HEK293 (cell line): ENCODE data around the gene GLMP.

ENCODE experiments used
- CTCF ChIA-PET: fragments of 350-600 bp; formaldehyde crosslinking; extraction: SDS; loops from one replicate; lab custom pipeline; 2021; ENCODE audit warnings: antibody characterized with exemption; lab: Yijun Ruan, JAX
- POLR2A ChIA-PET: fragments of 300-600 bp; formaldehyde crosslinking; extraction: SDS; loops from one replicate; lab custom pipeline; 2020; ENCODE audit warnings: antibody characterized with exemption, inconsistent platforms; lab: Yijun Ruan, JAX
- H3K27ac ChIP-seq: fragments of 200-500 bp; sonication (Bioruptor generic); 2 replicates; pipeline ENCODE4 v1.5.1; 2014; ENCODE audit warnings: low read depth, low read length, control low read depth, inconsistent platforms; ENCODE audit errors: extremely low read depth
- H3K36me3 ChIP-seq, 2 experiments: fragments of 200-500 bp in 1 of 2; sonication (Bioruptor generic) in 1 of 2; 1 replicate in 1 of 2; 2 replicates in 1 of 2; pipeline ENCODE4 v1.5.1; 2014 to 2017; ENCODE audit warnings: inconsistent platforms in 2 of 2, low read length in 2 of 2; ENCODE audit not compliant: control insufficient read depth in 2 of 2, insufficient read depth in 1 of 2
- H3K4me1 ChIP-seq: fragments of 200-500 bp; sonication (Bioruptor generic); 2 replicates; pipeline ENCODE4 v1.5.1; 2014; ENCODE audit warnings: mild to moderate bottlenecking, low read length, inconsistent platforms; ENCODE audit not compliant: control insufficient read depth, insufficient read depth
- H3K4me3 ChIP-seq: 2 replicates; pipeline ENCODE4 v1.5.1; 2011; ENCODE audit warnings: low read depth, mild to moderate bottlenecking, control low read depth, low read length, moderate library complexity
- H3K9me3 ChIP-seq: fragments of 200-500 bp; sonication (Bioruptor generic); 2 replicates; pipeline ENCODE4 v1.5.1; 2014; ENCODE audit warnings: low read depth, low read length, inconsistent platforms; ENCODE audit not compliant: control insufficient read depth, insufficient read depth
- EGR2 ChIP-seq: fragments of 450-650 bp; formaldehyde crosslinking; IDR thresholded peaks from 2 replicates; pipeline ENCODE4 v1.5.1; 2016; ENCODE audit warnings: low read depth, missing biosample characterization, missing genetic modification characterization
- HOXC10 ChIP-seq: sonication (generic); formaldehyde crosslinking; IDR thresholded peaks from 2 replicates; pipeline ENCODE4 v1.8.1; 2023; ENCODE audit warnings: mild to moderate bottlenecking, missing genetic modification reagents
- KLF1 ChIP-seq: fragments of 450-650 bp; formaldehyde crosslinking; IDR thresholded peaks from 2 replicates; pipeline ENCODE4 v1.5.1; 2016; ENCODE audit warnings: missing biosample characterization, missing genetic modification characterization
- SETDB1 ChIP-seq: IDR thresholded peaks from one replicate; pipeline ENCODE4 v1.6.1; 2017; ENCODE audit warnings: mild to moderate bottlenecking, low read length, moderate library complexity, mixed read lengths; ENCODE audit not compliant: insufficient read length
- TCF7L2 ChIP-seq: IDR thresholded peaks from 2 replicates; pipeline ENCODE4 v1.6.1; 2011; ENCODE audit warnings: low read depth, mild to moderate bottlenecking, inconsistent platforms, low read length, moderate library complexity, borderline replicate concordance
- ZEB2 ChIP-seq: fragments of 450-650 bp; formaldehyde crosslinking; IDR thresholded peaks from 2 replicates; pipeline ENCODE4 v1.5.1; 2016; ENCODE audit warnings: missing biosample characterization, missing genetic modification characterization
- ZNF146 ChIP-seq: fragments of 450-650 bp; formaldehyde crosslinking; IDR thresholded peaks from 2 replicates; pipeline ENCODE4 v1.5.1; 2016; ENCODE audit warnings: missing biosample characterization, missing genetic modification characterization
- ZNF239 ChIP-seq: fragments of 450-650 bp; formaldehyde crosslinking; IDR thresholded peaks from 2 replicates; pipeline ENCODE4 v1.5.1; 2016; ENCODE audit warnings: missing biosample characterization, missing genetic modification characterization
- ZNF311 ChIP-seq: fragments of 450-650 bp; formaldehyde crosslinking; IDR thresholded peaks from 2 replicates; pipeline ENCODE4 v1.5.1; 2017; ENCODE audit warnings: missing biosample characterization, missing genetic modification characterization, borderline replicate concordance
- ZNF416 ChIP-seq: fragments of 450-650 bp; formaldehyde crosslinking; IDR thresholded peaks from 2 replicates; pipeline ENCODE4 v1.5.1; 2016; ENCODE audit warnings: missing biosample characterization, missing genetic modification characterization
- ZNF488 ChIP-seq: fragments of 450-650 bp; formaldehyde crosslinking; IDR thresholded peaks from 2 replicates; pipeline ENCODE4 v1.5.1; 2016; ENCODE audit warnings: missing biosample characterization, missing genetic modification characterization
- ZNF501 ChIP-seq: fragments of 450-650 bp; formaldehyde crosslinking; IDR thresholded peaks from 2 replicates; pipeline ENCODE4 v1.5.1; 2016; ENCODE audit warnings: missing biosample characterization, missing genetic modification characterization
- ZNF555 ChIP-seq: fragments of 450-650 bp; formaldehyde crosslinking; conservative IDR thresholded peaks from 2 replicates; pipeline ENCODE4 v1.5.1; 2017; ENCODE audit warnings: missing biosample characterization, mild to moderate bottlenecking, missing genetic modification characterization, inconsistent platforms
- ZNF571 ChIP-seq: fragments of 450-650 bp; formaldehyde crosslinking; IDR thresholded peaks from 2 replicates; pipeline ENCODE4 v1.5.0; 2017; ENCODE audit warnings: missing biosample characterization, missing genetic modification characterization
- ZNF701 ChIP-seq: fragments of 450-650 bp; formaldehyde crosslinking; IDR thresholded peaks from 2 replicates; pipeline ENCODE4 v1.5.1; 2016; ENCODE audit warnings: missing biosample characterization, missing genetic modification characterization
- ZSCAN4 ChIP-seq: fragments of 450-650 bp; formaldehyde crosslinking; IDR thresholded peaks from 2 replicates; pipeline ENCODE4 v1.5.1; 2017; ENCODE audit warnings: missing biosample characterization, missing genetic modification characterization
- TF ChIP-seq, protein P1 (sequence below): fragments of 450-650 bp; IDR thresholded peaks from 2 replicates; pipeline ENCODE4 v1.5.1; 2018; ENCODE audit warnings: missing biosample characterization, missing genetic modification characterization

GLMP gene

DNA sequence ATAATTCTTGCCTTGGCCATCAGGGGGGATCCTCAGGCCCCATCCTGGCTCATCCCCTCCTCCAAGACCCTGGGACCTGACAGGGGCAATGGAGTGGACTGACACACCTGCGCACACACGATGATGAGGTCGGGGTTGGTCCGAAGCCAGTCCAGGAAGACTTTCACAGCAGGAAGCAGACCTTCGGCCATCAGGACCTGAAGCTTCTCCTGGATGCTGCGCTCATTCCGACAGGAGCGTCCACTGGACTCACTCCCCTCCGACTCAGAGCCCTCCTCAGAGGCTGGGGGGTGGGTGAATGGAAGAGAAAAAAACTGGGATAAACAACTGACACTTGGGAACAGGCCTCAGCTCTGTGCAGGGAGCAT lies 32.2 kb downstream of the GLMP start:
- peaks cover 66 to 97% of the 10 kb centered on the region in 2 experiments for H3K36me3 ChIP-seq
- TF ChIP-seq, protein P1, sequence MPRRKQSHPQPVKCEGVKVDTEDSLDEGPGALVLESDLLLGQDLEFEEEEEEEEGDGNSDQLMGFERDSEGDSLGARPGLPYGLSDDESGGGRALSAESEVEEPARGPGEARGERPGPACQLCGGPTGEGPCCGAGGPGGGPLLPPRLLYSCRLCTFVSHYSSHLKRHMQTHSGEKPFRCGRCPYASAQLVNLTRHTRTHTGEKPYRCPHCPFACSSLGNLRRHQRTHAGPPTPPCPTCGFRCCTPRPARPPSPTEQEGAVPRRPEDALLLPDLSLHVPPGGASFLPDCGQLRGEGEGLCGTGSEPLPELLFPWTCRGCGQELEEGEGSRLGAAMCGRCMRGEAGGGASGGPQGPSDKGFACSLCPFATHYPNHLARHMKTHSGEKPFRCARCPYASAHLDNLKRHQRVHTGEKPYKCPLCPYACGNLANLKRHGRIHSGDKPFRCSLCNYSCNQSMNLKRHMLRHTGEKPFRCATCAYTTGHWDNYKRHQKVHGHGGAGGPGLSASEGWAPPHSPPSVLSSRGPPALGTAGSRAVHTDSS (tag by site-specific recombination), result no peak
- TF ChIP-seq ZNF555 (tag by site-specific recombination), result no peak
- no peak for TF ChIP-seq ZNF571 (tag by site-specific recombination)
- no peak for TF ChIP-seq SETDB1
- no peak for TF ChIP-seq EGR2 (tag by site-specific recombination)
- TF ChIP-seq ZNF501 (tag by site-specific recombination), result no peak
- TF ChIP-seq ZNF488 (tag by site-specific recombination), result no peak
- no peak for TF ChIP-seq ZEB2 (tag by site-specific recombination)
- no peak for TF ChIP-seq ZNF239
- H3K9me3 ChIP-seq, result no peaks in the 10 kb centered on the region
- H3K4me3 ChIP-seq, result no peak overlapping the region
- ChIA-PET CTCF (interaction anchor here (0.8 kb wide), 1 partner anchor 17 kb away, joined by 3 read pairs; no protein-coding TSS in a partner anchor), POLR2A (interaction anchor here (1.3 kb wide), 1 partner anchor 12 kb away, joined by 3 read pairs; no protein-coding TSS in a partner anchor)
- no peak overlapping the region for H3K27ac ChIP-seq
- no peaks in the 10 kb centered on the region for H3K4me1 ChIP-seq

DNA sequence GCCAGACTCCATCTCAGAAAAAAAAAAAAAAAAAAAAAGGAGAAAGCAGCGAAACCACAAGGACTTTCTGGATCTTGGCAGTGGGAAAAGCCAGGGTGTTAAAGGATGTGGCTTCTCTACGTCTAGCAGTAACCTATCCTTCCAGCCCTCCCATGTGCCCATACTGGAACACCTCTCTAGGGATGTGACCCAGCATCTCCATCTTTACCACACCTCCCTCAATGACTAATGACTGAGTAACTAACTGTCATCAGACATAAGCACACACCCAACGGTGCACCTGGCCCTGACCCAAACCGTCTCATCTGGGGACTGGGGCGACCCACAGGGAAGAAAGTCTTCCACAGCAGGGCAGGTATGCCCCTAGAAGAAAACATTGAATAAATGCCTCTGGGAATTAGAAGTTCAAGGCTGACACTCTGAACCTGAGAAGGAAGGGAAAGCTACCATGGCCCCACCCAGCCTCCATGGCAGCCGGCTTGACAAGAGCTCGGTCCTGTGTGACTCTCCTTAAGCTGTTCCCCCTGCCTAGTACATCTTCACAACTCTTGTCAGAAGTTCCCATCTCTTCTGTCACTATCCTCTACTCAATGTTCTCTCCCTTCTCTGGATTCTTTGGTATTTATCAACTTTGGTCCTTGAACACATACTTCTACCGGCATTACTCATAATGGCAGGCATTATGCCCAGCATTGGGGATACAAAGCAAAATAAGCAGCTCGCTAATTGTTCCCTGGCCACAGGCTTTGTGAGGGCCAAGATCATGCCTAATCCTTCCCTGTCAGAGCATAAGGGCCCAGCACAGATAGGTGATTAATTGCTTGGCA lies 32.8 kb downstream of the GLMP start:
- POLR2A ChIA-PET, result interaction anchor here (0.7 to 1.3 kb wide), 2 partner anchors 11 kb away, joined by 3 read pairs; no protein-coding TSS in a partner anchor
- no peak overlapping the region for H3K4me3 ChIP-seq
- no peaks in the 10 kb centered on the region for H3K9me3 ChIP-seq
- no peak for TF ChIP-seq ZNF701 (tag by site-specific recombination)
- no peak for TF ChIP-seq ZNF146 (tag by site-specific recombination)
- no peak for TF ChIP-seq HOXC10 (CRISPR knock-in tag)
- no peak for TF ChIP-seq TCF7L2
- TF ChIP-seq ZNF416, result no peak
- TF ChIP-seq ZSCAN4 (tag by site-specific recombination), result no peak
- 0 out of 2 replicates have a peak, but pooled peaks have one; percentile 23 for TF ChIP-seq KLF1 (tag by site-specific recombination)
- peaks cover 64 to 97% of the 10 kb centered on the region in 2 experiments for H3K36me3 ChIP-seq
- H3K27ac ChIP-seq, result no peak overlapping the region
- H3K4me1 ChIP-seq, result no peaks in the 10 kb centered on the region
- CTCF ChIA-PET, result interaction anchor here (0.8 kb wide), 1 partner anchor 17 kb away, joined by 3 read pairs; no protein-coding TSS in a partner anchor

DNA sequence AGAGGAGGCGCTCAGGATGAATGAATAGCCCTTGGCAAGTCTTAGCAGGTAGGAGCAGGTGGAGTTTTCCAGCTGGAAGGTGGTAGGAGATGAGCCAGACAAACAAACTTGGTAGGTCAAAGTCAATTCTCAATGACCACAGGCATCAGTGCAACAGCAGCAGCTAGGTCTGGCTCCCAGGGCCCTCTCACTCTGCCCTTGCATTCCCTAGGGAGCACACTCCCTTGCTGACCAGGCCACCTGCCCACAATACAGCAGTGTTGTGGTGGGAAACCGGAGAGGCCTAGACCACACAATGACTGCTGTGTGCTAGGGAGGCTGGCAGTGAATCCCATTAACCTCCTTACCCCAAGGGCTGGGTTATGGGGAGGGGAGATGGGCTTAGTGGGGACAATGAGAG lies 34.6 kb downstream of the GLMP start:
- no peak overlapping the region for H3K27ac ChIP-seq
- H3K9me3 ChIP-seq, result no peaks in the 10 kb centered on the region
- TF ChIP-seq ZSCAN4 (tag by site-specific recombination), result no peak
- no peak for TF ChIP-seq ZNF311 (tag by site-specific recombination)
- TF ChIP-seq, all 188 proteins: peak for 0
- Histone ChIP-seq H3K4me3 (no peak overlapping the region), H3K4me1 (no peaks in the 10 kb centered on the region), H3K36me3 (peaks cover 55 to 96% of the 10 kb centered on the region in 2 experiments)
- CTCF ChIA-PET, result interaction anchor here (1.1 kb wide), 1 partner anchor 29 kb away, joined by 3 read pairs; no protein-coding TSS in a partner anchor
- POLR2A ChIA-PET, result no interaction called here
